ENCODE data around the gene SLC22A2. TPM values are rescaled to one million over a fixed set of nuclear protein-coding genes. Genes with fewer than 3 reads are reported as not detected.

The SLC22A2 gene
- polyA plus RNA-seq, 3 donors = not detected

DNA sequence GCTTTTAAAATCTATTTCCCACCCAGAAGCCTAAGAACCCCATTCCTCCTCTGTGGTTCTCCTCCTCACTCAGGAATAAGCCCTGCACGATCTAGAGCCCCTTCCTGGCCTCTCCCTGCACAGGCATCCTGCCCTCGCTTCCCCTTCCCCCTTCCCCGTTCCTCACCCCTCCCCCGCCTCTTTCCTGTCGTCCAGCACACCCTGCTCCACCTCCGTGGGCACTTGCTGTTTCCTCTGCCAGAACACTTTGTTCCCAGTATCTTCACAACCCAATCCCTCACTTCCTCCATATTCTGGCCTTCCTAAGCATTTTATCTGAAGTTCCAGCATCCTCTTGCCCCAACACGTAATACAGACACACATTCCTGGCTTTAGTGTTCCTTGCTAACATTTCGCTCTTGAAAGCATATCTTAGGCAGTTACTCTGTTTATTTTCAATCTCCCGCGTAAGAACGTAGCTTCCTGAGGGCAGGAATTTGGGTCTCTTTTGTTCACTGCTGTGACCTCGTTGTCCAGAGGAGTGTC lies 20.2 kb upstream of the SLC22A2 start:
- no peaks in the 10 kb centered on the region for H3K36me3 ChIP-seq (replicated peaks in 1 of 2; ENCODE audit: control insufficient read depth in 1 of 2, insufficient read depth in 2 of 2, low read length in 2 of 2)
- no peak overlapping the region for H3K4me3 ChIP-seq (replicated peaks in 1 of 3; ENCODE audit: low read depth in 2 of 3, low read length in 3 of 3)
- Mint-ChIP-seq H3K4me1 (no peaks in the 10 kb centered on the region), H3K27me3 (ENCODE audit: low read depth in 3 of 3) (peaks cover 0 to 2% (median 1%) of the 10 kb centered on the region in 3 donors), H3K4me3 (no peak overlapping the region), H3K9me3 (peaks cover 0 to 5% (median 0%) of the 10 kb centered on the region in 7 donors), H3K27ac (no peak overlapping the region), H3K36me3 (no peaks in the 10 kb centered on the region)
- no peaks in the 10 kb centered on the region for H3K9me3 ChIP-seq (replicated peaks in 1 of 2; ENCODE audit: control insufficient read depth in 1 of 2, insufficient read depth in 1 of 2, low read length in 2 of 2)
- H3K4me2 ChIP-seq (replicated peaks; ENCODE audit: extremely low read depth, low read length, poor library complexity, severe bottlenecking) = no peak overlapping the region
- H3K9ac ChIP-seq (ENCODE audit: insufficient read depth, low read length, poor library complexity, severe bottlenecking) = no peak overlapping the region
- DNase-seq = no peak
- intact Hi-C loops (cut with micrococcal nuclease) = no loop called here
- no peaks in the 10 kb centered on the region for H4K20me1 ChIP-seq (ENCODE audit: insufficient read depth, low read length)
- no peak overlapping the region for H2AFZ ChIP-seq (ENCODE audit: insufficient read depth, low read depth, low read length, poor library complexity, severe bottlenecking)
- H3K79me2 ChIP-seq (ENCODE audit: insufficient read depth, low read length) = no peaks in the 10 kb centered on the region
- no peaks in the 10 kb centered on the region for H3K4me1 ChIP-seq (ENCODE audit: control insufficient read depth in 1 of 2, insufficient read depth in 2 of 2, low read length in 2 of 2)
- no peak overlapping the region for H3K27ac ChIP-seq (ENCODE audit: low read depth in 1 of 2, low read length in 2 of 2)
- WGBS (ENCODE audit: insufficient coverage) = 54% methylated on average over 12 of the region's 12 CpGs
- no peaks in the 10 kb centered on the region for H3K27me3 ChIP-seq (ENCODE audit: control insufficient read depth in 2 of 2, insufficient read depth in 2 of 2, low read length in 2 of 2)
- TF ChIP-seq, protein P1, sequence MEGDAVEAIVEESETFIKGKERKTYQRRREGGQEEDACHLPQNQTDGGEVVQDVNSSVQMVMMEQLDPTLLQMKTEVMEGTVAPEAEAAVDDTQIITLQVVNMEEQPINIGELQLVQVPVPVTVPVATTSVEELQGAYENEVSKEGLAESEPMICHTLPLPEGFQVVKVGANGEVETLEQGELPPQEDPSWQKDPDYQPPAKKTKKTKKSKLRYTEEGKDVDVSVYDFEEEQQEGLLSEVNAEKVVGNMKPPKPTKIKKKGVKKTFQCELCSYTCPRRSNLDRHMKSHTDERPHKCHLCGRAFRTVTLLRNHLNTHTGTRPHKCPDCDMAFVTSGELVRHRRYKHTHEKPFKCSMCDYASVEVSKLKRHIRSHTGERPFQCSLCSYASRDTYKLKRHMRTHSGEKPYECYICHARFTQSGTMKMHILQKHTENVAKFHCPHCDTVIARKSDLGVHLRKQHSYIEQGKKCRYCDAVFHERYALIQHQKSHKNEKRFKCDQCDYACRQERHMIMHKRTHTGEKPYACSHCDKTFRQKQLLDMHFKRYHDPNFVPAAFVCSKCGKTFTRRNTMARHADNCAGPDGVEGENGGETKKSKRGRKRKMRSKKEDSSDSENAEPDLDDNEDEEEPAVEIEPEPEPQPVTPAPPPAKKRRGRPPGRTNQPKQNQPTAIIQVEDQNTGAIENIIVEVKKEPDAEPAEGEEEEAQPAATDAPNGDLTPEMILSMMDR (IDR thresholded peaks at IDR 0.05) = no peak

DNA sequence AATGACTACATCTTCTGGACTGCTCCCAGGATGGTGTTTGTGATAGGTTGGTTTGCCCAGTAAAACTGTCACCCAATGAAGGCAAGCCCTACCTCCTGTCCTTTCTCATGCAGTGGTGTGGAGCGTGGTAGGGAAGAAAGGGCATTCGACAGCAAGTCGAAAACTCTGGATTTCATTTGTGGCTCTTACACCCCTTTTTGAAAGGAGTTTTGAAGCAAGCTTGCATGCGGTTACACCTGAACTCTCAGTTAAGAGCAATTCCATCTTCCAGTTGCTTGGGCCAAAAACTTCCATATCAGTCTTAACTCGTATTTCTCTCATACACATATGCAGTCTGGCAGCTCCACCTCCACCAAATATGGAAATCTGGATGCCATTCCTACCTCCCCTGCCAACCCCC lies 19.7 kb upstream of the SLC22A2 start:
- Mint-ChIP-seq H3K4me1 (no peaks in the 10 kb centered on the region), H3K27me3 (ENCODE audit: low read depth in 3 of 3) (peaks cover 0 to 2% (median 1%) of the 10 kb centered on the region in 3 donors), H3K4me3 (no peak overlapping the region), H3K27ac (no peak overlapping the region), H3K9me3 (peaks cover 0 to 5% (median 0%) of the 10 kb centered on the region in 7 donors), H3K36me3 (no peaks in the 10 kb centered on the region)
- Histone ChIP-seq H3K9me3 (replicated peaks in 1 of 2; ENCODE audit: control insufficient read depth in 1 of 2, insufficient read depth in 1 of 2, low read length in 2 of 2) (no peaks in the 10 kb centered on the region), H3K4me1 (ENCODE audit: control insufficient read depth in 1 of 2, insufficient read depth in 2 of 2, low read length in 2 of 2) (no peaks in the 10 kb centered on the region), H3K4me2 (replicated peaks; ENCODE audit: extremely low read depth, low read length, poor library complexity, severe bottlenecking) (no peak overlapping the region), H3K9ac (ENCODE audit: insufficient read depth, low read length, poor library complexity, severe bottlenecking) (no peak overlapping the region), H2AFZ (ENCODE audit: insufficient read depth, low read depth, low read length, poor library complexity, severe bottlenecking) (no peak overlapping the region), H3K27me3 (ENCODE audit: control insufficient read depth in 2 of 2, insufficient read depth in 2 of 2, low read length in 2 of 2) (no peaks in the 10 kb centered on the region), H3K27ac (ENCODE audit: low read depth in 1 of 2, low read length in 2 of 2) (no peak overlapping the region), H4K20me1 (ENCODE audit: insufficient read depth, low read length) (no peaks in the 10 kb centered on the region), H3K36me3 (replicated peaks in 1 of 2; ENCODE audit: control insufficient read depth in 1 of 2, insufficient read depth in 2 of 2, low read length in 2 of 2) (no peaks in the 10 kb centered on the region), H3K79me2 (ENCODE audit: insufficient read depth, low read length) (no peaks in the 10 kb centered on the region), H3K4me3 (replicated peaks in 1 of 3; ENCODE audit: low read depth in 2 of 3, low read length in 3 of 3) (no peak overlapping the region)
- intact Hi-C loops (cut with micrococcal nuclease) = no loop called here
- DNase-seq = no peak
- 90% methylated on average over 3 of the region's 5 CpGs for WGBS (ENCODE audit: insufficient coverage)
- TF ChIP-seq, protein P1 (IDR thresholded peaks at IDR 0.05) = no peak
